ENCODE measurements around the gene EHBP1. TPM values are rescaled to one million over a fixed set of nuclear protein-coding genes. Genes with fewer than 3 reads are reported as not detected.

EHBP1 gene
- total and polyA plus RNA-seq, 7 donors = 3.9 to 20.2 (median 14.3) TPM

GRCh38 chr2:63035660-63036059 is 330.1 kb downstream of the EHBP1 start:
- Histone ChIP-seq H3K27me3 (ENCODE audit: insufficient read depth in 3 of 3, low read length in 2 of 3) (no peaks in the 10 kb centered on the region), H3K4me3 (no peak overlapping the region), H3K36me3 (ENCODE audit: insufficient read depth in 1 of 2, low read depth in 1 of 2) (no peaks in the 10 kb centered on the region), H3K27ac (no peak overlapping the region), H3K4me1 (no peaks in the 10 kb centered on the region), H3K9me3 (no peaks in the 10 kb centered on the region)
- TF ChIP-seq CTCF (IDR thresholded peaks at IDR 0.05) = no peak
- WGBS, 3 donors = 92 to 95% (median 95%) methylated on average over 4 of the region's 4 CpGs
- ATAC-seq (no peak), DNase-seq (no peak)
- intact Hi-C loops (cut with DNase I) = no loop called here

- Histone ChIP-seq H3K36me3 (ENCODE audit: insufficient read depth in 1 of 2, low read depth in 1 of 2) (no peaks in the 10 kb centered on the region), H3K4me3 (no peak overlapping the region), H3K27ac (no peak overlapping the region), H3K4me1 (no peaks in the 10 kb centered on the region), H3K27me3 (ENCODE audit: insufficient read depth in 3 of 3, low read length in 2 of 3) (peaks cover 0 to 7% (median 0%) of the 10 kb centered on the region in 3 donors), H3K9me3 (no peaks in the 10 kb centered on the region)
- no peak for TF ChIP-seq CTCF (IDR thresholded peaks at IDR 0.05)
- ATAC-seq (no peak), DNase-seq (no peak)
- 96 to 98% (median 98%) methylated on average over 4 of the region's 4 CpGs for WGBS, 3 donors
- intact Hi-C loops (cut with DNase I) = no loop called here
These were observed 332.5 kb downstream of the EHBP1 start for GRCh38 chr2:63038034-63038433.

- intact Hi-C loops (cut with DNase I) = no loop called here
- WGBS, 3 donors = 96 to 100% (median 98%) methylated on average over 1 of the region's 1 CpG
- Histone ChIP-seq H3K4me1 (no peaks in the 10 kb centered on the region), H3K4me3 (no peak overlapping the region), H3K36me3 (ENCODE audit: insufficient read depth in 1 of 2, low read depth in 1 of 2) (peaks cover 0 to 6% of the 10 kb centered on the region in 2 donors), H3K27ac (no peak overlapping the region), H3K27me3 (ENCODE audit: insufficient read depth in 3 of 3, low read length in 2 of 3) (peaks cover 3 to 23% (median 14%) of the 10 kb centered on the region in 3 donors), H3K9me3 (no peaks in the 10 kb centered on the region)
- ATAC-seq (no peak), DNase-seq (no peak)
- TF ChIP-seq CTCF (IDR thresholded peaks at IDR 0.05) = no peak
These were observed 335.1 kb downstream of the EHBP1 start for GRCh38 chr2:63040586-63040985.

GRCh38 chr2:63041592-63041991 is 336.1 kb downstream of the EHBP1 start:
- H3K9me3 ChIP-seq = no peaks in the 10 kb centered on the region
- no peaks in the 10 kb centered on the region for H3K4me1 ChIP-seq
- TF ChIP-seq CTCF (IDR thresholded peaks at IDR 0.05) = no peak
- H3K27me3 ChIP-seq (ENCODE audit: insufficient read depth in 3 of 3, low read length in 2 of 3) = peaks cover 4 to 33% (median 21%) of the 10 kb centered on the region in 3 donors
- ATAC-seq (no peak), DNase-seq (no peak)
- intact Hi-C loops (cut with DNase I) = no loop called here
- H3K27ac ChIP-seq = no peak overlapping the region
- peaks cover 0 to 6% of the 10 kb centered on the region in 2 donors for H3K36me3 ChIP-seq (ENCODE audit: insufficient read depth in 1 of 2, low read depth in 1 of 2)
- no peak overlapping the region for H3K4me3 ChIP-seq
- WGBS, 3 donors = 95 to 100% (median 98%) methylated on average over 1 of the region's 1 CpG
